Ramos (cell line): Measurements from ENCODE around the gene VPS4B.
"Not testable (repeated sequence)": the region's sequence is repeated elsewhere in the genome, so short reads cannot be mapped to it uniquely, and the experiment has no call there.

Experiments used
- in situ Hi-C: fragments of 300-500 bp; cut with MboI; formaldehyde crosslinking; loops from one replicate; pipeline ENCODE4 v1.14.3; 2022; ENCODE audit warnings: low sequenced_read_pairs; ENCODE audit not compliant: unreplicated experiment

Gene VPS4B

GRCh38 chr18:63377275-63377980, 44.8 kb downstream of the VPS4B start:
- in situ Hi-C loops, result no loop called here

DNA sequence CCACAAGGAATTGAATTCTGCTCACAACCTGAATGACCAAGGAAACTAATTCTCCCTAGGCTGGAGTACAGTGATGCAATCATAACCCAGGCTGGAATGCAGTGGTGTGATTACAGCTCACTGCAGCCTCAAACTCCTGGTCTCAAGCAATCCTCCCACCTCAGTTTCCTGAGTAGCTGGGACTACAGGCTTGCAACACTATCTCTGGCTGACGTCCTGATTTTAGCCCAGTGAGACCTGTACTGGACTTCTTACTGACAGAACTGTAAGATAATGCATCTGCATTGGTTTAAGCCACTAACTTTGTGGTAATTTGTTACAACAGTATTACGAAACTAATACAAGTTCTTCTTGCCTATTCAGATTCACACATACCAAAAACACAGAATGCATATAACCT, 45.7 kb downstream of the VPS4B start:
- in situ Hi-C loops, result no loop called here

DNA sequence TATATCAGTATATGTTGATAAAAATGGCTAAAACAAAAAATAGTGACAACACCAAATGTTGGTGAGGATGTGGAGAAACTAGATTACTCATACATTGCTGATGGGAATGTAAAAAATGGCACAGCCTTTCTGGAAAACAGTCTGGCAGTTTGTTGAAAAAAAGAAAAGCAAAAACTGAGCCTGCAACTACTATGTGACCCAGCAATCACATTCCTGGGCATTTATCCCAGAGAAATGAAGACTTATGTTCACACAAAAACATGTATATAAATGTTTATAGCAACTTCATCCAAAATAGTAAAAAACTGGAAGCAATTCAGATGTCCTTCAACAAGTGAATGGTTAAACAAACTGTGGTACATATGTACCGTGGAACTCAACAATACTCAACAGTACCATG, 47.7 kb downstream of the VPS4B start:
- in situ Hi-C loops, result no loop called here

- in situ Hi-C loops, result no loop called here
Observed at GRCh38 chr18:63373161-63373560, 49.1 kb downstream of the VPS4B start.

GRCh38 chr18:63368611-63369010, 53.7 kb downstream of the VPS4B start:
- in situ Hi-C loops, result no loop called here

DNA sequence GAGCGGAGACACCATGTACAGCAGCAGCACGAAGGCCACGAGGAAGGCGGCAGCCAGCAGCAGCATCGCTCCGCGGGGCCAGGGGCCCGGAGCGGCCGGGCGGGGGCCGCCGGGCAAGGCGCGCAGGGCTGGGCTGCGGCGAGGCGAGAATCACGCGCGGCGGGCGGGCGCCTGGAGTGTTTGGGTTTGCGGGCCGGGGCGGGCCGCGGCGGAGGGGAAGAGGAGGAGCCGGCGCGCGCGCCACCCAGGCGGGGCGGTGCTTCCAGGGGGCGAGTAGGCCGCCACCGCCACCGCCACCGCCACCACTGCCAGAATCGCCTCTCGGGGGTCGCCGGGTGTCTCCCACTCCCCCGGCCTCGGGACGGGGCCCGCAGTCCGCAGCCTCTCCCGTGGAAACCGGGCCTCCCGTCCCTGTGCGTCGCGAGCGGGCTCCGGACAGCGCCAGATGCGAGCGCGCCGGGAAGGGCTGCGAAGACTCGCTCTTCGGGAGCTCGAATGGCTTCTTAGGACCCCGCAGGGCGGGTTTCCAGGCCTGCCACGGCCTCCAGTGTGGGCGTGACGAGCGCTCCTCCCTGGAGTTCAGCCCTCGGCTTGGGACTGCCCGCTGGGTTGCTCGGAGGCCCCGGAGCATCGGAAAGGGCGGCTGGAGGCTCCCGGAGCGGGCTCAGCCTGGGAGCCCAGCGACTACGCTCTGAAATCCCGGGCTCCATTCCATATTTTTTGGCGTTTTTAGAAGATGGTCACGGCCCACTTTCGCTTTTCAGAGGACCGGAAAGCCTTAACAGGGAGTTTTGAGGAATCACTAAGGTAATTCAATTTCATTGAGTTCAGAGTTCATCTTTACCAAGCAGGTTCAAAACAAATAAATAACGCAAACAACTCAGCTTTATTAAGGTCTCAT, 55.0 kb downstream of the VPS4B start, which contains the start of gene KDSR:
KDSR (minus strand) TSS at position 154 of the 901 bp plus-strand sequence; CDS start at position 66, 88 bp downstream.
- in situ Hi-C loops, result no loop called here

DNA sequence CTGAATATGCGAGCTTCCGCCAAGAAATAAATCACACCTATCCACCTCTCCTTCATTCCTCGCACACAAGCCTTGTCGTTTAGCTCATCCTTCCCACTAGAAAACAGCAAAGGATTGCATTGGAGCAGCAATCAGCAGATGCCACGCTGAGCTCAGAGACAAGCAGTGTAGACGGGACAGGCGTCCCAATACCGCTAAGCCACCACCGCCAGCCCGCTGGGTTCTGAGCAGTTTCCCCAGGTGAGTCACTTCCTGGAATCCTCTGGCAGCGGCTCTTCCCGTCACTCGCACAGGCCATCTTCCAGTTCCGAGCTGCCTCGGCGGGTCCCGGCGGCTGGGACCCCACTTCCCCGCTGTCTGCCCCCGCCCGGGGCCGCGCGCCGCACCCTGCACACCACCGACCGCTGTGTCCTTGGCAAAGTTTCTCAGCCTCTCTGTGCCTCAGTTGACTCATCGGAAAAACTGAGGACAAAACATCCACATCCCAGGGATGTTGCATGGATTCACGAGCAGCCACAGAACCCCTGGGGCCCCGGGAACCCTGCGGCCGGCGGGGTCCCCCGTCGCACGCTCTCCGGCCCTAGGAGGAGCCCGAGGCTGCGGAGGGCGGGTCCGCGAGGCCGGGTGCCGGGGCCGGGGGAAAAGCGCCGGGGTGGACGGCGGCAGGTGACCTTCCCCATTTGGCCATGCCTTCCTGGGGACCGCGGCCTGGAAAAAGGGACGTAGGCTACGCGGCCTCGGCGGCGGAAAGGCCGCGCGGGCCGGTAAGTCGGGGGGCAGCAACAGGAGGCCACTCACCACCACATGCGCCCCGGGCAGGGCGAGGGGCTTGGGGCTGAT, 55.8 kb downstream of the VPS4B start:
- in situ Hi-C loops, result no loop called here

DNA sequence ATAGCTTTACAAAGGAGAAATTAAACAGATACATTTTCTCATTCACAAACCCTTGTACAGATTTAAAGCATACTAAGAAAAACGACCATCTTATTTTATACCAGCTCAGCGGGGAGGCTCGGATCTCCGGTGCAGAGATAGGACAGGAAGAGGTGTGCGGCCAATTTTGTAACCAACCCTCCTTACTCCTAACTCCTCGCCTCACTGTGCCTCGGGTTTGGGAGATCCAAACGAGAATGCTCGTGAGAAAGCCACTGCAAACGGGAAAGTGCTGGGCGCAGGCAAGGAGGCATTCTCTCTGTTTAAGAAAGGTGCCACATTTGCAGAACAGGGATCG, 56.4 kb downstream of the VPS4B start:
- in situ Hi-C loops, result no loop called here

DNA sequence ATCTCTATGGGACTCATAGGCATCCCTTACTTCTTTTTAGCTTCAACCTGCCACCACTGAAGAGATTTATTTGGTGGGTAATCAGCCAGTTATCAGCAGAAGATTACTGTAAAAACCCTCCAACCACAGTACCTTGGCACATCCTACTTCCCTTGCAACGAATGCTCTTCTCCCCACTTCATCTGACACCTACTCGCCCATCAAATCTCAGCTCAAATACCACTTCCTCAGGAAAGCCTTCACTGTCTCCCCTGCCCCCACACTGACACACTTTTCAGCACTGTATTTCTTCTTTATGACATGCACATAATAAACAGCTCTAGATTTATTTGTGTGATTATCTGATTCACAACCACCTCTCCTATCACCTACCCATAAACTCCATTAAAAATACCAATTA, 58.3 kb downstream of the VPS4B start:
- in situ Hi-C loops, result no loop called here

DNA sequence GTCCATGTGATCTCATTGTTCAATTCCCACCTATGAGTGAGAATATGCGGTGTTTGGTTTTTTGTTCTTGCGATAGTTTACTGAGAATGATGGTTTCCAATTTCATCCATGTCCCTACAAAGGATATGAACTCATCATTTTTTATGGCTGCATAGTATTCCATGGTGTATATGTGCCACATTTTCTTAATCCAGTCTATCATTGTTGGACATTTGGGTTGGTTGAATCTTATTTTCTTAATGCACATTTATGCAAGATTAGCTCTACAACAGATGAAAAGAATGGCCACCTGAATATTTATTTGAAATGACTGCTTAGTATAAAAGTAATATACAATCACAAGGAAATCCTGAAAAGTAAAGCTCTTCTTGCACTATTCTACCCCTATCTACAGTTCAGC, 58.9 kb downstream of the VPS4B start:
- in situ Hi-C loops, result not testable (repeated sequence)

GRCh38 chr18:63356272-63356896, 65.9 kb downstream of the VPS4B start:
- in situ Hi-C loops, result no loop called here

DNA sequence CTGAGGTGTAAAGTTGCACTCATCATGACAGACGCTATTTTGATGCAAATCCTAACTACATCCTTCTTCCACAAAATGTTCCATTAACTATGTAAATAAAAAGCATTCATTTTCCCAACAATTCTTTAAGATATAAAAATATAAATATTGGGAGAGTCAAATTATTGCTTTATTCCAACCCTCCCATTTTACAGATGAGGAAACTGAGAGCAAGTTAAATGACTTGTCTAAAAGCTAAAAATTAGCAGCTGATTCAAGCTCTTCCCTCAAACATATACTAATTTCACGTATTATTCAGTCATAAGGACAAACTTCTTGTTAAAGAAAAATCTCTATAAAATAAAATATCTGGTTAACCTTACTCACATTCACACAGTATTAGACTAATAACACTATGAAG, 72.0 kb downstream of the VPS4B start:
- in situ Hi-C loops, result no loop called here

GRCh38 chr18:63348508-63349136, 73.7 kb downstream of the VPS4B start:
- in situ Hi-C loops, result no loop called here

DNA sequence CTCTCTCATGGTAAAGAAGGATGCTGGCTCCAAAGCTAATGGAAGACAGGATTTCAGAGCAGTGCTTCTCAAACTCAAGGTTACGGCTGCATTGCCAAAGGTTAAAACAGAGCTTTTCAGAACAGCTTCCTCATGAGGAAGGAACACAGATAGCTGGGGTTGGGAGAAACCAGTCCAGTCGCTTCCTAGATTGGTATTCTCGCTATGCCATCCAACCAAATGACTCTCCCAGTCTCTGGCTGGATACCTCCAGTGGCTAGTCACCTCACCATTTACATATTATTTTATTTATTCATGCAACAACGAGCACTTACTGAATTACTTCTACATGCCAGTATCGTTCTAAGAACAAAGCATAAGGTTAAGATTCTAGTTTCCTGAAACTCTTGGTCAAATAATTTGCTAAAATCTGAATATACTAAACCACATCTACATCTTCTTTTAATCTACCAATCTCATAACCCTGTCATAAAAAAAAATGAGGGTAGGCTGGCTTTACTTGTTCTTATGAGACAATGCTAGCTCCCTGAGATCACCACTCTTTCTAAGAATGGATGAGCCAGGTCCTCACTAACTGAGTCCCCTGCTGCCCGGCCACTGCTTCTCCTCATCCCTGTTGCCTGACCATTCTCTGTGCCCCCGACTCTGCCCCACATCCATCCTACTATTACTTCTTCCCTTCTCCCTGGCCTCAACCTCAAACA, 75.6 kb downstream of the VPS4B start:
- in situ Hi-C loops, result no loop called here

DNA sequence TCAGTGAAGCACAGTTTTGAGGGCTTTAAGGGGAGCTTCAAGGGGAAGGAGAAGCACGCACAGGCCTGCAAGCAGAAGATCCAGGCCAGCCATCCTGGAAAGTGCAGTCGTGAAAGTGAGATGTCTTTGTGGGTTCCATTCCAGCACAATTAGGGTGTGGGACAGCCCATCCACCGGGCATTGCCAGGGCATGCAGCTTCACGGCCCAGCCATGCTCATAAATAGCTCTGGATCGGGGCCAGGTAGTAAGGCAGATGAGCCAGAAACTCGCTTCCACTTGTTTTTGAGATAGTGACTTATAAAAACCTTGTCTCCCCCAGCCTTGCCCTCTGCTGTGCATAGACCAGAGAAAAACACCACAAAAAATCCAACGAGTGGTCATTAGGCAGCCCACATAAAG, 76.2 kb downstream of the VPS4B start:
- in situ Hi-C loops, result no loop called here

- in situ Hi-C loops, result no loop called here
Observed at GRCh38 chr18:63344918-63345317, 77.4 kb downstream of the VPS4B start.

GRCh38 chr18:63344263-63344662, 78.0 kb downstream of the VPS4B start:
- in situ Hi-C loops, result no loop called here

GRCh38 chr18:63342206-63342605, 80.1 kb downstream of the VPS4B start:
- in situ Hi-C loops, result no loop called here

DNA sequence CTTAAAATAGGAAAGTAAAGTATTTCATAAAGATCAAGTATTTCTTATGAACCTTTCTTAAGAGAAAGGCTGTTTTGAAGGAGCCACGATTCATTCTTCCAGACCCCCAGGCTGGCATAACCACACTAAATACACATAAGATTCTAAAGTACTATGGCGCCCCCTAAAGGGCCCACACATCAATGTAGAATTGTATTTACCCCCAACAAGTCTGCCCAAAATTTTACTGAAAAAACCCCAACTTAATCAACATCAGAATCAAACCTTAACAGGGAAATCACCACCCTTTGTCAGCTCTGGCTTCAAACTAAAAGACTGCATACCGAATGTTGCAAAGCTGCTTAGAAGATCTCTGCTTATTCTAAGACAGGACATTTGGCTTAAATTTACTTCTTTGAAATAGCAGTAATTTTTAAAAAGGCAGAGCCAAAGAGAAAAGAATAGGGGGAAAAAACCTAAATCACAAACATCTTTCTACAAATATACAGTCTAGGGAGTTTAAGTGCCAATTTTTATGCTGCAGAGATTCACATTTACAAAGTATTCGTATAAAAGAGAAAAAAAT, 82.3 kb downstream of the VPS4B start:
- in situ Hi-C loops, result loop anchor here (10.0 kb wide), 1 partner anchor 335 kb away; no protein-coding TSS in a partner anchor
